Gastroesophageal sphincter (tissue), 4 donors: ENCODE measurements around the gene NKIRAS2. TPM values are rescaled to one million over a fixed set of nuclear protein-coding genes. Genes with fewer than 3 reads are reported as not detected.

Experiments used
- ATAC-seq: fragments of 150-250 bp; one replicate; pipeline ENCODE4 v1.9.1; 2016; ENCODE audit warnings: mild to moderate bottlenecking, moderate library complexity
- H3K27ac ChIP-seq, 4 donors: fragments of 200-600 bp; sonication (generic) in 3 of 4; 1 replicate in 3 of 4; 2 replicates in 1 of 4; pipeline ENCODE4 v1.5.1; 2016 to 2019
- H3K27me3 ChIP-seq: fragments of 200-600 bp; sonication (generic); one replicate; pipeline ENCODE4 v1.5.1; 2019
- H3K36me3 ChIP-seq, 2 donors: fragments of 200-600 bp; sonication (generic); one replicate each; pipeline ENCODE4 v1.5.1; 2019; ENCODE audit warnings: control low read depth in 1 of 2
- H3K4me1 ChIP-seq, 3 donors: fragments of 200-600 bp; sonication (generic); 1 replicate in 2 of 3; 2 replicates in 1 of 3; pipeline ENCODE4 v1.5.1; 2016 to 2019; ENCODE audit warnings: control low read depth in 2 of 3
- H3K4me3 ChIP-seq, 2 donors: fragments of 200-600 bp; sonication (generic); one replicate each; pipeline ENCODE4 v1.5.1; 2019; ENCODE audit warnings: mild to moderate bottlenecking in 1 of 2, moderate library complexity in 1 of 2
- H3K9me3 ChIP-seq, 3 donors: fragments of 200-600 bp; sonication (generic); one replicate each; pipeline ENCODE4 v1.5.1; 2017 to 2019; ENCODE audit warnings: control low read depth in 2 of 3
- CTCF ChIP-seq, 4 experiments: fragments of 200-600 bp in 2 of 4; fragments of 450-650 bp in 2 of 4; sonication (generic) in 1 of 4; IDR thresholded peaks; one replicate each; pipeline ENCODE4 v1.5.1; 2017 to 2019; ENCODE audit warnings: antibody characterized with exemption in 4 of 4, mild to moderate bottlenecking in 2 of 4, moderate library complexity in 2 of 4
- POLR2A ChIP-seq, 2 donors: fragments of 450-650 bp; IDR thresholded peaks; one replicate each; pipeline ENCODE4 v1.6.1; 2017; ENCODE audit warnings: antibody characterized with exemption in 2 of 2, mild to moderate bottlenecking in 2 of 2, moderate library complexity in 1 of 2
- WGBS, 2 donors: methylation state at CpG; one replicate each; pipeline ENCODE4 v1.1.5; 2018; ENCODE audit warnings: low coverage in 1 of 2; 5-methylcytosine and 5-hydroxymethylcytosine counted together
- total RNA-seq, 4 donors: library from RNA; depleted of rRNA; stranded (reverse); fragments of >200 nt; gene quantifications; one replicate each; pipeline ENCODE4 v1.1.0, GENCODE V29; 2016

NKIRAS2 gene
- total RNA-seq, 4 donors from 2014 or later, result 40.1 to 72.3 (median 52.8) TPM

GRCh38 chr17:42072323-42073187 lies 52.7 kb downstream of the NKIRAS2 start:
- H3K27me3 ChIP-seq, result peaks cover 71% of the 10 kb centered on the region
- H3K9me3 ChIP-seq, result no peaks in the 10 kb centered on the region
- H3K4me3 ChIP-seq, result peak overlapping the region in 1 of 2 donors; percentile 43
- ATAC-seq, result peak; percentile 70
- no peaks in the 10 kb centered on the region for H3K36me3 ChIP-seq
- peaks cover 0 to 13% (median 9%) of the 10 kb centered on the region in 3 donors for H3K4me1 ChIP-seq
- WGBS, 2 donors, result 58 to 80% methylated on average over 1 to 4 of the region's 67 CpGs
- TF ChIP-seq POLR2A (IDR thresholded peaks at IDR 0.05), result no peak
- peak in 1 of 4 experiments; percentile 27 for TF ChIP-seq CTCF (IDR thresholded peaks at IDR 0.05)
- H3K27ac ChIP-seq, result no peak overlapping the region

Other genes starting within 250 kb of the NKIRAS2 start
- gene JUP, start 233.4 kb upstream of the NKIRAS2 start, total RNA-seq, result 10 to 100 TPM; 30.8 to 60.9 (median 41.7) TPM
- gene P3H4, start 208.1 kb upstream of the NKIRAS2 start, total RNA-seq, result 10 to 100 TPM in 3 of 4 donors, 1 to 10 TPM in 1; 8.3 to 20.9 (median 19.1) TPM
- 10 to 100 TPM; 33.7 to 43.2 (median 38.2) TPM for gene FKBP10, start 207.1 kb upstream of the NKIRAS2 start, total RNA-seq
- 10 to 100 TPM; 64.8 to 83.7 (median 71.5) TPM for gene NT5C3B, start 183.9 kb upstream of the NKIRAS2 start, total RNA-seq
- gene KLHL10, start 182.3 kb upstream of the NKIRAS2 start, total RNA-seq, result 1 to 10 TPM in 2 of 4 donors, under 1 TPM in 2; 0.62 to 2.7 (median 1.4) TPM
- 10 to 100 TPM; 17.5 to 32.7 (median 22.7) TPM for gene KLHL11, start 154.7 kb upstream of the NKIRAS2 start, total RNA-seq
- 10 to 100 TPM; 40.8 to 84.0 (median 61.6) TPM for gene ACLY, start 101.1 kb upstream of the NKIRAS2 start, total RNA-seq
- gene ODAD4, start 89.5 kb upstream of the NKIRAS2 start, total RNA-seq, result 1 to 10 TPM in 1 of 4 donors, under 1 TPM in 3; 0.19 to 2.2 (median 0.60) TPM
- 10 to 100 TPM; 56.7 to 97.9 (median 64.7) TPM for gene CNP, start 53.3 kb upstream of the NKIRAS2 start, total RNA-seq
- gene DNAJC7, start 2.7 kb upstream of the NKIRAS2 start, total RNA-seq, result 10 to 100 TPM; 41.9 to 59.6 (median 54.4) TPM
- 1 to 10 TPM in 1 of 4 donors, under 1 TPM in 3; 0.27 to 1.4 (median 0.58) TPM for gene C17orf113, start 30.5 kb downstream of the NKIRAS2 start, total RNA-seq
- gene ZNF385C, start 78.4 kb downstream of the NKIRAS2 start, total RNA-seq, result not detected
- 10 to 100 TPM; 11.3 to 21.3 (median 13.9) TPM for gene DHX58, start 92.6 kb downstream of the NKIRAS2 start, total RNA-seq
- 10 to 100 TPM; 10.3 to 51.2 (median 19.3) TPM for gene KAT2A, start 101.3 kb downstream of the NKIRAS2 start, total RNA-seq
- not detected for gene HSPB9, start 102.7 kb downstream of the NKIRAS2 start, total RNA-seq
- gene RAB5C, start 134.9 kb downstream of the NKIRAS2 start, total RNA-seq, result 100 to 1,000 TPM in 3 of 4 donors, 10 to 100 TPM in 1; 91.7 to 122 (median 108) TPM
- under 1 TPM in 3 of 4 donors, not detected in 1; 0.16 to 0.27 (median 0.17) TPM for gene KCNH4, start 161.1 kb downstream of the NKIRAS2 start, total RNA-seq
- not detected for gene HCRT, start 165.4 kb downstream of the NKIRAS2 start, total RNA-seq
- gene GHDC, start 174.4 kb downstream of the NKIRAS2 start, total RNA-seq, result 10 to 100 TPM; 18.8 to 30.8 (median 21.8) TPM